ENCODE measurements around the gene PGS1.
A peak's percentile ranks its signal among the peaks of the same experiment; 100 is the strongest.

Gene PGS1

GRCh38 chr17:78384479-78385175 lies 6.2 kb downstream of the PGS1 start:
- no peaks in the 10 kb centered on the region for H3K9me3 ChIP-seq (ENCODE audit: control insufficient read depth, low read length)
- no peaks in the 10 kb centered on the region for H3K36me3 ChIP-seq (ENCODE audit: control insufficient read depth, insufficient read depth, low read length)
- H3K27ac ChIP-seq (ENCODE audit: insufficient read depth, low read length, poor library complexity, severe bottlenecking): peak overlapping the region; percentile 60
- H3K4me1 ChIP-seq (ENCODE audit: control insufficient read depth, insufficient read depth, low read length, poor library complexity, severe bottlenecking): peaks cover 69% of the 10 kb centered on the region
- no peaks in the 10 kb centered on the region for H3K27me3 ChIP-seq (replicated peaks; ENCODE audit: control insufficient read depth, insufficient read depth, low read length, poor library complexity, severe bottlenecking)
- no peak for DNase-seq
- no peak overlapping the region for H3K4me3 ChIP-seq (ENCODE audit: insufficient read depth, low read depth, low read length, poor library complexity, severe bottlenecking)

- H3K4me1 ChIP-seq (ENCODE audit: control insufficient read depth, insufficient read depth, low read length, poor library complexity, severe bottlenecking): peaks cover 50% of the 10 kb centered on the region
- H3K9me3 ChIP-seq (ENCODE audit: control insufficient read depth, low read length): no peaks in the 10 kb centered on the region
- H3K36me3 ChIP-seq (ENCODE audit: control insufficient read depth, insufficient read depth, low read length): peaks cover 5% of the 10 kb centered on the region
- no peak overlapping the region for H3K27ac ChIP-seq (ENCODE audit: insufficient read depth, low read length, poor library complexity, severe bottlenecking)
- no peak overlapping the region for H3K4me3 ChIP-seq (ENCODE audit: insufficient read depth, low read depth, low read length, poor library complexity, severe bottlenecking)
- DNase-seq: no peak
- no peaks in the 10 kb centered on the region for H3K27me3 ChIP-seq (replicated peaks; ENCODE audit: control insufficient read depth, insufficient read depth, low read length, poor library complexity, severe bottlenecking)
Observed at GRCh38 chr17:78387977-78388941, 9.8 kb downstream of the PGS1 start.

GRCh38 chr17:78390241-78391050 lies 12.0 kb downstream of the PGS1 start:
- Histone ChIP-seq H3K4me1 (ENCODE audit: control insufficient read depth, insufficient read depth, low read length, poor library complexity, severe bottlenecking) (peaks cover 28% of the 10 kb centered on the region), H3K27me3 (replicated peaks; ENCODE audit: control insufficient read depth, insufficient read depth, low read length, poor library complexity, severe bottlenecking) (no peaks in the 10 kb centered on the region), H3K36me3 (ENCODE audit: control insufficient read depth, insufficient read depth, low read length) (peaks cover 14% of the 10 kb centered on the region), H3K9me3 (ENCODE audit: control insufficient read depth, low read length) (no peaks in the 10 kb centered on the region), H3K4me3 (ENCODE audit: insufficient read depth, low read depth, low read length, poor library complexity, severe bottlenecking) (no peak overlapping the region), H3K27ac (ENCODE audit: insufficient read depth, low read length, poor library complexity, severe bottlenecking) (no peak overlapping the region)
- DNase-seq: no peak

- no peak overlapping the region for H3K27ac ChIP-seq (ENCODE audit: insufficient read depth, low read length, poor library complexity, severe bottlenecking)
- no peak for DNase-seq
- peaks cover 22% of the 10 kb centered on the region for H3K4me1 ChIP-seq (ENCODE audit: control insufficient read depth, insufficient read depth, low read length, poor library complexity, severe bottlenecking)
- no peaks in the 10 kb centered on the region for H3K27me3 ChIP-seq (replicated peaks; ENCODE audit: control insufficient read depth, insufficient read depth, low read length, poor library complexity, severe bottlenecking)
- no peaks in the 10 kb centered on the region for H3K9me3 ChIP-seq (ENCODE audit: control insufficient read depth, low read length)
- peaks cover 14% of the 10 kb centered on the region for H3K36me3 ChIP-seq (ENCODE audit: control insufficient read depth, insufficient read depth, low read length)
- no peak overlapping the region for H3K4me3 ChIP-seq (ENCODE audit: insufficient read depth, low read depth, low read length, poor library complexity, severe bottlenecking)
Observed at GRCh38 chr17:78391051-78391431, 12.6 kb downstream of the PGS1 start.

GRCh38 chr17:78391843-78392242 lies 13.4 kb downstream of the PGS1 start:
- peaks cover 22% of the 10 kb centered on the region for H3K36me3 ChIP-seq (ENCODE audit: control insufficient read depth, insufficient read depth, low read length)
- H3K4me1 ChIP-seq (ENCODE audit: control insufficient read depth, insufficient read depth, low read length, poor library complexity, severe bottlenecking): peaks cover 14% of the 10 kb centered on the region
- H3K27ac ChIP-seq (ENCODE audit: insufficient read depth, low read length, poor library complexity, severe bottlenecking): no peak overlapping the region
- no peaks in the 10 kb centered on the region for H3K27me3 ChIP-seq (replicated peaks; ENCODE audit: control insufficient read depth, insufficient read depth, low read length, poor library complexity, severe bottlenecking)
- H3K4me3 ChIP-seq (ENCODE audit: insufficient read depth, low read depth, low read length, poor library complexity, severe bottlenecking): no peak overlapping the region
- no peaks in the 10 kb centered on the region for H3K9me3 ChIP-seq (ENCODE audit: control insufficient read depth, low read length)
- DNase-seq: no peak

GRCh38 chr17:78392295-78392694 lies 13.8 kb downstream of the PGS1 start:
- no peak for DNase-seq
- Histone ChIP-seq H3K9me3 (ENCODE audit: control insufficient read depth, low read length) (no peaks in the 10 kb centered on the region), H3K27ac (ENCODE audit: insufficient read depth, low read length, poor library complexity, severe bottlenecking) (no peak overlapping the region), H3K4me1 (ENCODE audit: control insufficient read depth, insufficient read depth, low read length, poor library complexity, severe bottlenecking) (peaks cover 12% of the 10 kb centered on the region), H3K4me3 (ENCODE audit: insufficient read depth, low read depth, low read length, poor library complexity, severe bottlenecking) (no peak overlapping the region), H3K36me3 (ENCODE audit: control insufficient read depth, insufficient read depth, low read length) (peaks cover 27% of the 10 kb centered on the region), H3K27me3 (replicated peaks; ENCODE audit: control insufficient read depth, insufficient read depth, low read length, poor library complexity, severe bottlenecking) (no peaks in the 10 kb centered on the region)

GRCh38 chr17:78393575-78393974 lies 15.1 kb downstream of the PGS1 start:
- Histone ChIP-seq H3K9me3 (ENCODE audit: control insufficient read depth, low read length) (no peaks in the 10 kb centered on the region), H3K27ac (ENCODE audit: insufficient read depth, low read length, poor library complexity, severe bottlenecking) (no peak overlapping the region), H3K4me3 (ENCODE audit: insufficient read depth, low read depth, low read length, poor library complexity, severe bottlenecking) (no peak overlapping the region), H3K4me1 (ENCODE audit: control insufficient read depth, insufficient read depth, low read length, poor library complexity, severe bottlenecking) (peaks cover 7% of the 10 kb centered on the region), H3K27me3 (replicated peaks; ENCODE audit: control insufficient read depth, insufficient read depth, low read length, poor library complexity, severe bottlenecking) (no peaks in the 10 kb centered on the region), H3K36me3 (ENCODE audit: control insufficient read depth, insufficient read depth, low read length) (peaks cover 38% of the 10 kb centered on the region)
- DNase-seq: no peak

- DNase-seq: no peak
- Histone ChIP-seq H3K9me3 (ENCODE audit: control insufficient read depth, low read length) (no peaks in the 10 kb centered on the region), H3K4me3 (ENCODE audit: insufficient read depth, low read depth, low read length, poor library complexity, severe bottlenecking) (no peak overlapping the region), H3K4me1 (ENCODE audit: control insufficient read depth, insufficient read depth, low read length, poor library complexity, severe bottlenecking) (peaks cover under 1% of the 10 kb centered on the region), H3K27ac (ENCODE audit: insufficient read depth, low read length, poor library complexity, severe bottlenecking) (no peak overlapping the region), H3K36me3 (ENCODE audit: control insufficient read depth, insufficient read depth, low read length) (peaks cover 44% of the 10 kb centered on the region), H3K27me3 (replicated peaks; ENCODE audit: control insufficient read depth, insufficient read depth, low read length, poor library complexity, severe bottlenecking) (no peaks in the 10 kb centered on the region)
Observed at GRCh38 chr17:78394209-78394608, 15.8 kb downstream of the PGS1 start.

GRCh38 chr17:78395155-78395554 lies 16.7 kb downstream of the PGS1 start:
- Histone ChIP-seq H3K27me3 (replicated peaks; ENCODE audit: control insufficient read depth, insufficient read depth, low read length, poor library complexity, severe bottlenecking) (no peaks in the 10 kb centered on the region), H3K4me3 (ENCODE audit: insufficient read depth, low read depth, low read length, poor library complexity, severe bottlenecking) (no peak overlapping the region), H3K27ac (ENCODE audit: insufficient read depth, low read length, poor library complexity, severe bottlenecking) (no peak overlapping the region), H3K4me1 (ENCODE audit: control insufficient read depth, insufficient read depth, low read length, poor library complexity, severe bottlenecking) (no peaks in the 10 kb centered on the region), H3K9me3 (ENCODE audit: control insufficient read depth, low read length) (no peaks in the 10 kb centered on the region), H3K36me3 (ENCODE audit: control insufficient read depth, insufficient read depth, low read length) (peaks cover 53% of the 10 kb centered on the region)
- no peak for DNase-seq
